ENCODE measurements around the gene IPCEF1.

GRCh38 chr6:154229786-154230185 is 126.8 kb downstream of the IPCEF1 start:
- no peak for TF ChIP-seq POLR2A (IDR thresholded peaks at IDR 0.05; ENCODE audit: low read depth, low read length)
- TF ChIP-seq TAF1 (IDR thresholded peaks at IDR 0.05; ENCODE audit: borderline replicate concordance, low read depth, low read length): no peak
- TF ChIP-seq POLR2AphosphoS5 (IDR thresholded peaks at IDR 0.05; ENCODE audit: low read depth, low read length): no peak
